Hepatocyte (in vitro differentiated cells): ENCODE results near the gene PCGF3. TPM values are rescaled to one million over a fixed set of nuclear protein-coding genes. Genes with fewer than 3 reads are reported as not detected.
"Not testable (repeated sequence)": the region's sequence is repeated elsewhere in the genome, so short reads cannot be mapped to it uniquely, and the experiment has no call there.

ENCODE experiments used
- DNase-seq: peaks from one replicate; pipeline ENCODE4 v3.0.0-alpha.2; 2016; ENCODE audit warnings: low spot score
- H2AFZ ChIP-seq: fragments of 200-600 bp; sonication (generic); 2 replicates; pipeline ENCODE4 v1.6.0; 2016; ENCODE audit warnings: antibody characterized with exemption, mild to moderate bottlenecking
- H3K27ac ChIP-seq: fragments of 200-600 bp; sonication (generic); 2 replicates; pipeline ENCODE4 v1.5.1; 2016; ENCODE audit warnings: mild to moderate bottlenecking
- H3K27me3 ChIP-seq: fragments of 200-600 bp; sonication (generic); 2 replicates; pipeline ENCODE4 v1.6.1; 2016
- H3K36me3 ChIP-seq: fragments of 200-600 bp; sonication (generic); replicated peaks from 2 replicates; pipeline ENCODE4 v1.5.1; 2016; ENCODE audit warnings: low read depth; ENCODE audit not compliant: insufficient read depth
- H3K4me1 ChIP-seq: fragments of 200-600 bp; sonication (generic); 2 replicates; pipeline ENCODE4 v1.5.1; 2016; ENCODE audit warnings: mild to moderate bottlenecking, moderate library complexity; ENCODE audit not compliant: insufficient read depth
- H3K4me2 ChIP-seq: fragments of 200-600 bp; sonication (generic); 2 replicates; pipeline ENCODE4 v1.6.0; 2016
- H3K4me3 ChIP-seq: fragments of 200-600 bp; sonication (generic); 2 replicates; pipeline ENCODE4 v1.5.1; 2016; ENCODE audit warnings: mild to moderate bottlenecking
- H3K79me2 ChIP-seq: fragments of 200-600 bp; sonication (generic); 2 replicates; pipeline ENCODE4 v1.6.0; 2017; ENCODE audit warnings: mild to moderate bottlenecking
- H3K9me2 ChIP-seq: fragments of 200-600 bp; sonication (generic); replicated peaks from 2 replicates; pipeline ENCODE4 v1.6.0; 2017; ENCODE audit warnings: mild to moderate bottlenecking; ENCODE audit not compliant: insufficient read depth
- H3K9me3 ChIP-seq: fragments of 200-600 bp; sonication (generic); 2 replicates; pipeline ENCODE4 v1.5.1; 2016; ENCODE audit warnings: low read depth, mild to moderate bottlenecking
- H4K20me1 ChIP-seq: fragments of 200-600 bp; sonication (generic); 2 replicates; pipeline ENCODE4 v1.6.0; 2016; ENCODE audit warnings: mild to moderate bottlenecking; ENCODE audit not compliant: insufficient read depth, poor library complexity, severe bottlenecking
- EZH2 ChIP-seq: fragments of 200-600 bp; sonication (generic); IDR thresholded peaks from 2 replicates; pipeline ENCODE4 v1.6.1; 2016; ENCODE audit warnings: antibody characterized with exemption, mild to moderate bottlenecking, borderline replicate concordance
- EZH2phosphoT487 ChIP-seq: fragments of 200-600 bp; sonication (generic); IDR thresholded peaks from one replicate; pipeline ENCODE4 v1.6.1; 2018; ENCODE audit warnings: antibody characterized with exemption, mild to moderate bottlenecking, low read depth, moderate library complexity; ENCODE audit not compliant: unreplicated experiment, severe bottlenecking
- WGBS: methylation state at CpG from one replicate; pipeline ENCODE4 v1.1.6; 2016; ENCODE audit warnings: low lambda C conversion rate; ENCODE audit errors: missing lambda C conversion rate; 5-methylcytosine and 5-hydroxymethylcytosine counted together
- polyA plus RNA-seq: library from polyadenylated mRNA; unstranded; fragments of >200 nt; fragmentation: Nextera tagmentation; extraction: Ambion mirVana; gene quantifications from 2 replicates; pipeline ENCODE4 v1.2.1, GENCODE V29; 2016
- total RNA-seq: library from RNA; depleted of rRNA; stranded (reverse); fragments of >200 nt; gene quantifications from 2 replicates; pipeline ENCODE4 v1.2.3, GENCODE V29; 2014
- TF ChIP-seq, protein P1 (sequence below): fragments of 200-600 bp; sonication (generic); IDR thresholded peaks from 2 replicates; pipeline ENCODE4 v1.5.1; 2016; ENCODE audit warnings: antibody characterized with exemption, mild to moderate bottlenecking; ENCODE audit not compliant: poor library complexity

The PCGF3 gene
- total and polyA plus RNA-seq, 2 experiments from 2014 or later: 21.8 to 43.5 TPM

DNA sequence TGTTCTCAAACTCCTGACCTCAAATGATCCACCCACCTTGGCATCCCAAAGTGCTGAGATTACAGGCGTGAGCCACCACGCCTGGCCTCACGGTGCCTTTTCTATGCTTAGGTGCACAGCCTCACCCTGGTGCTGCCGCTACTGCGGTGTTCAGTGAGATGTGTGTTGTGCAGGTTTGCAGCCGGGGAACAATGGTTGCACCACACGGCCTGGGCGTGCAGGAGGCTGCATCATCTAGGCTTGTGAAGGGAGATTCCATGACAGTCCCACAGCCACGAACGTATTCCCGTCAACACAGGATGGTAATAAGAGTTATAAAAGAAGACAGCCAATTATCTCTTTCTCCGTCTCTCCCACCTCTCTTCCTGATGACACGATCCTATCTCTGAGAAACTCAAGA, 98.3 kb downstream of the PCGF3 start:
- H3K79me2 ChIP-seq: no peaks in the 10 kb centered on the region
- 94% methylated on average over 13 of the region's 13 CpGs for WGBS

DNA sequence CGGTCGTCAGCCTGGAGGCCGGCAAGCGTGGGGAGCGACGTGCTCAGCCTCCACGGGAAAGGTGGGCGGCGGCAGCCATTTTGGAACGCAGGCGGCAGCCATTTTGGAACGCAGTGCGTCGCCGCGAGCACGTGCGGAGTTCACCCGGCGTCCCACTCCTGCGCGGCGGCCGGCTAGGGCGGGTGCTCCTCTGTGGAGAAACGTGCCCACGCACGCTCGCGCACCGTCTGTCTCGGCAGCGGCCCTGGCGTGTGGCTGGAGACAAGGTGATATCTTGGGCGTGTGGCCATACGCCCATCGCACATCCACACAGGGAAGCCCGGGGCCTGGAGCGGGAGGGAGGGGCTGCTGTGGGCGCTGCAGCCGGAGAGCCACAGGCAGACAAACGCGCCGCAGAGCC, 99.2 kb downstream of the PCGF3 start:
- Histone ChIP-seq H3K4me3 (no peak overlapping the region), H3K79me2 (no peaks in the 10 kb centered on the region), H2AFZ (no peak overlapping the region), H3K4me2 (no peak overlapping the region), H3K9me3 (no peaks in the 10 kb centered on the region), H3K27me3 (no peaks in the 10 kb centered on the region), H4K20me1 (no peaks in the 10 kb centered on the region), H3K4me1 (no peaks in the 10 kb centered on the region), H3K36me3 (no peaks in the 10 kb centered on the region), H3K27ac (no peak overlapping the region), H3K9me2 (no peaks in the 10 kb centered on the region)
- WGBS: 97% methylated on average over 34 of the region's 44 CpGs
- no peak for DNase-seq
- TF ChIP-seq, protein P1, sequence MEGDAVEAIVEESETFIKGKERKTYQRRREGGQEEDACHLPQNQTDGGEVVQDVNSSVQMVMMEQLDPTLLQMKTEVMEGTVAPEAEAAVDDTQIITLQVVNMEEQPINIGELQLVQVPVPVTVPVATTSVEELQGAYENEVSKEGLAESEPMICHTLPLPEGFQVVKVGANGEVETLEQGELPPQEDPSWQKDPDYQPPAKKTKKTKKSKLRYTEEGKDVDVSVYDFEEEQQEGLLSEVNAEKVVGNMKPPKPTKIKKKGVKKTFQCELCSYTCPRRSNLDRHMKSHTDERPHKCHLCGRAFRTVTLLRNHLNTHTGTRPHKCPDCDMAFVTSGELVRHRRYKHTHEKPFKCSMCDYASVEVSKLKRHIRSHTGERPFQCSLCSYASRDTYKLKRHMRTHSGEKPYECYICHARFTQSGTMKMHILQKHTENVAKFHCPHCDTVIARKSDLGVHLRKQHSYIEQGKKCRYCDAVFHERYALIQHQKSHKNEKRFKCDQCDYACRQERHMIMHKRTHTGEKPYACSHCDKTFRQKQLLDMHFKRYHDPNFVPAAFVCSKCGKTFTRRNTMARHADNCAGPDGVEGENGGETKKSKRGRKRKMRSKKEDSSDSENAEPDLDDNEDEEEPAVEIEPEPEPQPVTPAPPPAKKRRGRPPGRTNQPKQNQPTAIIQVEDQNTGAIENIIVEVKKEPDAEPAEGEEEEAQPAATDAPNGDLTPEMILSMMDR: no peak
- TF ChIP-seq EZH2 (no peak), EZH2phosphoT487 (no peak)

More for the DNA sequence above, 98.3 kb downstream of the PCGF3 start:
- Histone ChIP-seq H3K4me2 (no peak overlapping the region), H3K4me3 (no peak overlapping the region), H3K9me2 (no peaks in the 10 kb centered on the region), H3K27me3 (no peaks in the 10 kb centered on the region), H3K36me3 (no peaks in the 10 kb centered on the region), H2AFZ (no peak overlapping the region), H3K4me1 (no peaks in the 10 kb centered on the region), H3K27ac (no peak overlapping the region), H3K9me3 (no peaks in the 10 kb centered on the region), H4K20me1 (no peaks in the 10 kb centered on the region)
- no peak for DNase-seq
- TF ChIP-seq, protein P1: no peak
- no peak for TF ChIP-seq EZH2phosphoT487
- no peak for TF ChIP-seq EZH2

- H3K4me2 ChIP-seq, H3K4me1 ChIP-seq, H3K36me3 ChIP-seq, DNase-seq, H3K79me2 ChIP-seq, H3K27ac ChIP-seq, H2AFZ ChIP-seq, H3K9me2 ChIP-seq, H3K27me3 ChIP-seq, H4K20me1 ChIP-seq, H3K9me3 ChIP-seq, H3K4me3 ChIP-seq: not testable (repeated sequence)
- 89% methylated on average over 4 of the region's 4 CpGs for WGBS
These were observed 101.3 kb downstream of the PCGF3 start for GRCh38 chr4:806979-807378.

- no peak overlapping the region for H3K4me3 ChIP-seq
- H3K79me2 ChIP-seq: no peaks in the 10 kb centered on the region
- H3K9me3 ChIP-seq: no peaks in the 10 kb centered on the region
- no peaks in the 10 kb centered on the region for H3K9me2 ChIP-seq
- H3K27me3 ChIP-seq: peaks cover 3% of the 10 kb centered on the region
- no peak overlapping the region for H2AFZ ChIP-seq
- H4K20me1 ChIP-seq: no peaks in the 10 kb centered on the region
- H3K4me2 ChIP-seq: no peak overlapping the region
- no peak for DNase-seq
- H3K36me3 ChIP-seq: no peaks in the 10 kb centered on the region
- WGBS: 85% methylated on average over 5 of the region's 5 CpGs
- no peak overlapping the region for H3K27ac ChIP-seq
- no peak for TF ChIP-seq EZH2phosphoT487
- no peak for TF ChIP-seq EZH2
- TF ChIP-seq, protein P1: no peak
- no peaks in the 10 kb centered on the region for H3K4me1 ChIP-seq
These were observed 102.2 kb downstream of the PCGF3 start for GRCh38 chr4:807792-808191.
